Measurements from ENCODE around the gene TEX47. TPM values are rescaled to one million over a fixed set of nuclear protein-coding genes. Genes with fewer than 3 reads are reported as not detected.

Gene TEX47
- total and polyA plus RNA-seq, 7 donors = not detected

DNA sequence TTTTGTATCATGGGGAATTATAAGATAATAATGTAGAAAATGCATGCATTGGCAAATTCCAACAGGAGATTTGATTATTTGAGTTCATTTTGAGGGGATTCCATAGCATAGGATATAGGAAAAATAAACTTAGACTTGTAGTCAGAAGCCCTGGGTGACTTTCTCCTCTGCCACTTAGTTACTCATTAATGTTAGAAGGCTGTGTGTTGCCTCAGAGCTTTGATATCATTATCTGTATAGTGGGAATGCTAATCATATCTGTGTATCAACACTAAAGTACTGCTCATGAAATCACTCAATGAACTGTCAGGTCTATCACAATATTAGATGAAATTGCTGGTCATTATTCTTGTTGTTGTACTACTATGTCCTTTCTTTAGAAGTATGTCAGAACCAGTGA, 23.0 kb upstream of the TEX47 start:
- H3K4me1 ChIP-seq = no peaks in the 10 kb centered on the region
- no peak for DNase-seq
- H3K27me3 ChIP-seq = no peaks in the 10 kb centered on the region
- no peaks in the 10 kb centered on the region for H3K36me3 ChIP-seq
- TF ChIP-seq, protein P1, sequence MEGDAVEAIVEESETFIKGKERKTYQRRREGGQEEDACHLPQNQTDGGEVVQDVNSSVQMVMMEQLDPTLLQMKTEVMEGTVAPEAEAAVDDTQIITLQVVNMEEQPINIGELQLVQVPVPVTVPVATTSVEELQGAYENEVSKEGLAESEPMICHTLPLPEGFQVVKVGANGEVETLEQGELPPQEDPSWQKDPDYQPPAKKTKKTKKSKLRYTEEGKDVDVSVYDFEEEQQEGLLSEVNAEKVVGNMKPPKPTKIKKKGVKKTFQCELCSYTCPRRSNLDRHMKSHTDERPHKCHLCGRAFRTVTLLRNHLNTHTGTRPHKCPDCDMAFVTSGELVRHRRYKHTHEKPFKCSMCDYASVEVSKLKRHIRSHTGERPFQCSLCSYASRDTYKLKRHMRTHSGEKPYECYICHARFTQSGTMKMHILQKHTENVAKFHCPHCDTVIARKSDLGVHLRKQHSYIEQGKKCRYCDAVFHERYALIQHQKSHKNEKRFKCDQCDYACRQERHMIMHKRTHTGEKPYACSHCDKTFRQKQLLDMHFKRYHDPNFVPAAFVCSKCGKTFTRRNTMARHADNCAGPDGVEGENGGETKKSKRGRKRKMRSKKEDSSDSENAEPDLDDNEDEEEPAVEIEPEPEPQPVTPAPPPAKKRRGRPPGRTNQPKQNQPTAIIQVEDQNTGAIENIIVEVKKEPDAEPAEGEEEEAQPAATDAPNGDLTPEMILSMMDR (IDR thresholded peaks at IDR 0.05) = no peak
- no peaks in the 10 kb centered on the region for H3K9me3 ChIP-seq
- H3K27ac ChIP-seq = no peak overlapping the region
- no peak overlapping the region for H3K4me3 ChIP-seq
- intact Hi-C loops (cut with DNase I) = no loop called here

DNA sequence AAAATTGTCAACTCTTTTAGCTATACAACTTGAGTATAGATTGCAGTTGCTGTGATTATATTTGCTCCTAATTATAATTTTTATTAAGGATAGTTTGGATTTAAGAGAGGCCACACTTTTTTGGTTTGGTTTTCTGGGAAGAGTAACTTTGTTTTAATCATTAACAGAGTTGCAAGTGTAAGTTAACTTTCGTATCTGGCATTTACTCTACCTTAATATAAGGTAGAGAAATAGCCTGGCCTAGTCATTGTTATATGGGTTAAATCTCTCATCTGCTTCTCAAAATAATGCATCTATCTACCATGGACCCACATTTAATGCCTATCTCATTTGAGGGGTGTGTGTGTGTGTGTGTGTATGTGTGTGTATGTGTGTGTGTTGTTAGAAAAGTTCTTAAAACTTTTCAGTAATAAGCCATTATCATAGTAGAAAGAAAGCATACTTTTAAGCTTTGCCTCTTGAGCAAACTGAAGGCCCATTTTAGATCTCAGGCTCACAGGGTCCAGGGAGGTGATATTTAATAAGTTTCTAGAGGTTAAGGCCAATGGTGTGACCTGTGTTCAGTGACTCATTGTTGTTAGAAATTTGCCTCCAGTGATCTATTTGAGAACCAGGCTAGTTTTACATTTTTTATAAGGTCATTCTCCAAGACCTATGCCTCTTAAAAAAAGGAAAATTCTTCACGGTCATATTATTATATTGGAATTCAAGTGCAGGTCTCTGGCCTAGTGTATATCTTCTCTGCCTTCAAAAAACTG, 10.9 kb upstream of the TEX47 start:
- H3K27me3 ChIP-seq = no peaks in the 10 kb centered on the region
- no peaks in the 10 kb centered on the region for H3K36me3 ChIP-seq
- WGBS, 2 donors = 66 to 74% methylated on average over 2 of the region's 2 CpGs
- no peaks in the 10 kb centered on the region for H3K9me3 ChIP-seq
- intact Hi-C loops (cut with DNase I) = no loop called here
- H3K27ac ChIP-seq = no peak overlapping the region
- H3K4me3 ChIP-seq = no peak overlapping the region
- DNase-seq = no peak
- H3K4me1 ChIP-seq = no peaks in the 10 kb centered on the region
- TF ChIP-seq EP300 (IDR thresholded peaks at IDR 0.05) (no peak), POLR2A (IDR thresholded peaks at IDR 0.05) (no peak), POLR2AphosphoS5 (IDR thresholded peaks at IDR 0.05) (no peak)
- TF ChIP-seq, protein P1 (IDR thresholded peaks at IDR 0.05) = no peak

DNA sequence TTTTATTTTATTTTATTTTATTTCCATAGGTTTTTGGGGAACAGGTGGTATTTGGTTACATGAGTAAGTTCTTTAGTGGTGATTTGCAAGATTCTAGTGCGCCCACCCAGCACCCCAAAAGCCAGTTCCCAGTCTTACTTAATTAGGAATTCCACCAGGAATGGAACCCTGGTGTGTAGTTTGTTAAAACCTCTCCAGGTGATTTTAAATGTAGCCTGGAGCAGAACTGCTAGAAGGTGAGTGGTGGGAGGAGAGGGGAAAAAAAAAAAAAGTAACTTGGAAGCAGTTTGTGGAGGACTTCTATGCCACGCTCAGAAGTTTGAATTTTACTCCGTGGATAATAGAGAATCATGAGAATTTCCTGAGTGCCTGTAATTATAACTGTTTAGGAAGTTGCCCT, 5.5 kb upstream of the TEX47 start:
- Histone ChIP-seq H3K27me3 (no peaks in the 10 kb centered on the region), H3K9me3 (no peaks in the 10 kb centered on the region), H3K4me1 (no peaks in the 10 kb centered on the region), H3K36me3 (no peaks in the 10 kb centered on the region), H3K27ac (no peak overlapping the region), H3K4me3 (no peak overlapping the region)
- intact Hi-C loops (cut with DNase I) = no loop called here
- no peak for DNase-seq
- 72 to 78% methylated on average over 3 of the region's 3 CpGs for WGBS, 2 donors
- TF ChIP-seq POLR2AphosphoS5 (IDR thresholded peaks at IDR 0.05) = no peak
- TF ChIP-seq EP300 (IDR thresholded peaks at IDR 0.05) = no peak
- TF ChIP-seq POLR2A (IDR thresholded peaks at IDR 0.05) = no peak
- TF ChIP-seq, protein P1 (IDR thresholded peaks at IDR 0.05) = no peak

DNA sequence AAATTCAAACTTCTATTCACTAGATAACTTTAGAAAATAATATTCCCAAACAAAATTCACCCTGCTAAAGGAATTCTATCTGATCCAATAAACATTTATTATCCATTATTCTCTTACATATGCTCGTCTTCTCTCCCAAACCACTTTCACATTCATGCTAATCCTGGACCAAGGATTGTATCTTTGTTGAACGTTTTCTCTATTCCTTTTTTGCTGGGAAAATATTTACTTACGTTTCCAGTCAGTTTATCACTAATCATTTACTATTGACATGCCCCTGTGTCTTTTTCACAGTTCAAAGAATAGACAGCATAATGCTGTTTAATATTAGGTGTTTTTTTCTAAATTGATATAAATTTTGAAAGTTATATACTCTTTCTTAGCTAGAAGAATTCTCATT, 3.2 kb downstream of the TEX47 start:
- intact Hi-C loops (cut with DNase I) = no loop called here
- 26 to 64% methylated on average over 3 of the region's 3 CpGs for whole genome bisulfite sequencing, 2 donors
- TF ChIP-seq POLR2A (IDR thresholded peaks at IDR 0.05) (no peak), EP300 (IDR thresholded peaks at IDR 0.05) (no peak), POLR2AphosphoS5 (IDR thresholded peaks at IDR 0.05) (no peak)
- TF ChIP-seq, protein P1 (IDR thresholded peaks at IDR 0.05) = no peak

DNA sequence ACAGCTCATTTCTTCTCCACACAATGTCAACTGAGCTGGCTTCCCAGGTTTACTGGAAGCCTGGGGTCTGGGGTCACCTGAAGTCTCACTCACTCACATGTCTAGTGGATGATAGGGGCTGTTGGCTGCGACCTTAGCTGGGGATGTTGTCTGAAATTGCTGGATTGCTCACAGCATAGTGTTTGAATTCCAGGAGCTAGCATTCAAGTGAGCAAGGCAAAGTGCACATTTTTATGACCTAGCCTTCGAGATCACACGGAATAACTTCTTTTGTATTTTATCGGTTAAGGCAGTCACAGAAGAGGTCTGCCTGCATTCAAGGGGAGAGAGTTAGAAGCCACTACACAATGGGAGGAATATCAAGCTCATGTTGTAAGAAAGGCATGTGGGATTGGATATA, 3.6 kb downstream of the TEX47 start:
- H3K9me3 ChIP-seq = no peaks in the 10 kb centered on the region
- WGBS, 2 donors = 19 to 65% methylated on average over 4 of the region's 4 CpGs
- DNase-seq = no peak
- H3K27ac ChIP-seq = no peak overlapping the region
- H3K36me3 ChIP-seq = no peaks in the 10 kb centered on the region
- intact Hi-C loops (cut with DNase I) = no loop called here
- no peak for TF ChIP-seq EP300 (IDR thresholded peaks at IDR 0.05)
- TF ChIP-seq POLR2AphosphoS5 (IDR thresholded peaks at IDR 0.05) = no peak
- TF ChIP-seq, protein P1 (IDR thresholded peaks at IDR 0.05) = no peak
- no peak for TF ChIP-seq POLR2A (IDR thresholded peaks at IDR 0.05)
- H3K4me1 ChIP-seq = no peaks in the 10 kb centered on the region
- no peak overlapping the region for H3K4me3 ChIP-seq
- H3K27me3 ChIP-seq = no peaks in the 10 kb centered on the region

More for the DNA sequence above, 3.2 kb downstream of the TEX47 start:
- Histone ChIP-seq H3K9me3 (no peaks in the 10 kb centered on the region), H3K4me1 (no peaks in the 10 kb centered on the region), H3K27me3 (no peaks in the 10 kb centered on the region), H3K27ac (no peak overlapping the region), H3K36me3 (no peaks in the 10 kb centered on the region), H3K4me3 (no peak overlapping the region)
- no peak for DNase-seq
